GM18520 (cell line): ENCODE measurements around the gene RNASE7.

Experiments used
- ATAC-seq: cut with Tn5 transposase; IDR thresholded peaks from one replicate; pipeline ENCODE4 v1.9.1; 2021; ENCODE audit not compliant: unreplicated experiment

The RNASE7 gene

GRCh38 chr14:21042918-21043317 lies 756 bp downstream of the RNASE7 start:
- no peak for ATAC-seq

- no peak for ATAC-seq
Measured at GRCh38 chr14:21043387-21043973, 1.3 kb downstream of the RNASE7 start.

- no peak for ATAC-seq
Measured at GRCh38 chr14:21043974-21044618, 1.9 kb downstream of the RNASE7 start.

DNA sequence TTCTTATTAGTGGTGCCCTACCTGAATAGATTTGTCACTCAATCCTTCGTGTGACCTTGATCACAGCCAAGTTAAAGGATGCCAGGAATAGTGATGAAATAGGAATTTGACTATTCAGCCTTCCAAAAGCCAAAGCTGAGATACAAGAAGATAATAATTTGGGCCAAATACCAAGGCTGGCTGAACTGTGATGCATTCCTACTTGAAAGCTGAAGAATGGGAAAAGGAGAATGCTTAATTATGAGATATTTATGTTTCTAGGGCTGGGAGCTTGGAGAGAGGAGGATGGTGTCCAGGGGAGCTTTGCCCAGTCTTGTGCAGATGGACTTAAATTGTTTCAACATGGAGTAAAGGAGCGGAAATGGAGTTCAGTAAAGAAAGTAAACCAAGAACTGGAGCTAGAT lies 5.2 kb downstream of the RNASE7 start:
- ATAC-seq, result no peak

DNA sequence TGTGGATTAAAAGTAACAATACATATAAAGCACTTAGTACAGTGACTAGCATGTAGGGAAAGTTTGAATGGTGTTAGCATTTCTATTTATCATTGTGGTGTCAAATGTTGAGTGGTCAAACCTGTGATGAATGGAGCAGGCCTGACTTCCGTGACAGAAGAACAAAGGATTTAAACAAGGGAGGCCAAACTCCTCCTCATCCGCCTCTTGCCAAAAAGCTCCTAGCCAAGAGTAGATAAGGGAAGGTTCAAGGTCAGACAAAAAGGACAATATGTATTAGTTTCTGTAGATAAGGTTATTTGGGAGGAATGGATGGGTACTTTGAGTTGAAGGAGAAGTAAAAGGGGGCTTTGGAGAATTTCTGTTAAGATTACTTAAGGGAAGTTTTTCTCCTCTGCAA lies 6.5 kb downstream of the RNASE7 start:
- ATAC-seq, result no peak

GRCh38 chr14:21049271-21049673 lies 7.1 kb downstream of the RNASE7 start:
- ATAC-seq, result no peak

GRCh38 chr14:21050597-21050996 lies 8.4 kb downstream of the RNASE7 start:
- no peak for ATAC-seq

GRCh38 chr14:21053184-21054122 lies 11.3 kb downstream of the RNASE7 start:
- no peak for ATAC-seq

- no peak for ATAC-seq
Measured at GRCh38 chr14:21054123-21054767, 12.1 kb downstream of the RNASE7 start.

- ATAC-seq, result no peak
Measured at GRCh38 chr14:21054768-21055145, 12.6 kb downstream of the RNASE7 start.

DNA sequence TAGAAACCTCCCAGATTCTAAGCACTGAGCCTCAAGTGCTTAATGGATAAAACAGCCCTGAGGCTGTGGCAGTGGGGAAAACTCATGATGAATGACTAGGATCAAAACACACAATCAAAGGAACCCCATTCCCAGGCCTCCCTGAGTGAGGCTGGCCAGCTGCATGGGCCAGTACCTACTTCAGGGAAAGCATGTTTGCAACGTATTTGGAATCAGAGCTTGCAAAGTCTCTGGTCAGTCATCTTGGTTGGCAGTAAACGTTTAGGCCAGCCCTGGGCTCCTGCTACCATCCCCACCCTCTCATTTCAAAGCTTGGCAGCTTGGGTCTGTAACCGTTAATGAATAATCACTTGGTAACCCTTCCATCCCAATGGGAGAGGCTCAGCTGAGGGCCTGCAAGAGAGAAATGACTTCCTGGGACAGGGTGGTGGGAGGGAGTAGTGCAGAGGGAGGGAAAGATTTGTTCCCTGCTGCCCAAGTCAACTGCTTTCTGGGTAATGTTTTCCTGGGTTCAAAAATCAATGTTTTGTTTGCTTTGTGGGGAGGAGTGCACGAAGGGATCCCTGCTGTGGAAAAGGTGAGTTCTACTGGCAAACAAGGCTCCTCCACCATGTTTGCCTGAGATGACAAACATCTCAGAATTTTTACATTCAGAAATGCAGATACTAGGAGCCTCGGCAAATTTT lies 13.4 kb downstream of the RNASE7 start:
- no peak for ATAC-seq

DNA sequence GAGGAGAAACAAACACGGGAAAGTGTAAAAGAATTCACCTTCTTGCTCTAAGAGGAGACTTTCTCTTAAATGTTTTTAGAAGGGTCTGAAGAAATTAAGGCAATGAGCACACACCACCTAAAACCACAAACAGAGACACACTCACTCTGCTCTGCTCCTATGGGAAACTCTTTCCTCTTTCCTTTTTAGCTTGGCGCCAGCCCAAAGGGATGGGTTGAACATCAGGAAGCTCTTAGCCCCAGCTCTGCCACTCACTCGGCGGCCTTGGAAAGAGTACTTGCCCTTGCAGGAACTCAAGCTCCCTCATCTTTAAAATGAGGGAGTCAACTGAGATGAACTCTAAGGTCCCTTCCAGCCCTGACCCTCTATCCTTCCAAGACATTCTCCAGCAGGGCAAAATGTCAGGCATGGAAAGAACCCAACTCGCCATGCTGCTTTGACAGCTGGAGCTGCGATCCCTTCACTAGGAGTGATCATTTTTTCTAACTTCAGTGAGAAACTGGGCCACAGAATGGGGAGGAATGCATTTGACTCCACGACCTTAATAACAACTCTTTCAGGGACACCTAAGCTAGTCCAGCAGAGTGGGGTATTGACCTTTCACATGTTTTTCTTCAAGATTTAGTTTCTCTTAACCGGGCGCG lies 14.5 kb downstream of the RNASE7 start:
- no peak for ATAC-seq

GRCh38 chr14:21057803-21058675 lies 15.9 kb downstream of the RNASE7 start, which contains the start of gene RNASE8:
TSS of gene RNASE8 (plus strand) at chr14:21057822. CDS start at chr14:21057893, 71 bp downstream.
- no peak for ATAC-seq

GRCh38 chr14:21058903-21059302 lies 16.7 kb downstream of the RNASE7 start:
- ATAC-seq, result no peak

DNA sequence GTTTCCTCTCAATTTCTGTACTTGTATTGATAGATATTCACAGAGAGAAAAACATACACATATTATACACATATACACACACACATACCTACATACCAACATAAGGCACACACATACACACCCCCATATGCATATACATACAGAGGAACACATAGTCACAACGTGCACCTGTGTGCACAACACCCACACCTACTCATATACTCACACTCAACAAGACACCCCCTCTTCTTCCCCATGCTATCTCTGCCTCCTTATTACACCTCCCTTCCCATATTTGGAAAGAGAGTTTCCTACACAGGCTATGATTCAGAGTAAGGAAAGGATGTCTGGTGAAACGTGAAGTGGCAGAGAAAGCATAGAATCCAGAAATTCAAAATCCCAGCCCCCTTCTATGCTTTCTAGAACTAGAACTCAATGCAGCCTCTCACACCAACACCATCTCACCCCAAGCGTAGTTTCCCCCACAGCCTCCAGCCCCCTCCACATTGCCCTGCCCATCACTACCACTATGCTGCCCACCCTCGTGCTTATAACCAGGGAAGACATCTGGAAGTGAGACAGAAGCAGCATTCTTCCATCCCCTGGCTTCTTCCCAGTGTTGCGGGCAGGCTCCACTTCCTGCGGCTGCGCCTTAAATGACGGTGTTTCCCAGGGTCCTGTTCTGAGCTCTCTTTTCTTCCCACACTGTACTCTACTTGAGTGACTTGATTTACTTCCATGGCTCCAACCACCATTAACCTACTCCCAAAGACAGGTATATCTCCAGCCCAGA lies 17.9 kb downstream of the RNASE7 start:
- ATAC-seq, result no peak

DNA sequence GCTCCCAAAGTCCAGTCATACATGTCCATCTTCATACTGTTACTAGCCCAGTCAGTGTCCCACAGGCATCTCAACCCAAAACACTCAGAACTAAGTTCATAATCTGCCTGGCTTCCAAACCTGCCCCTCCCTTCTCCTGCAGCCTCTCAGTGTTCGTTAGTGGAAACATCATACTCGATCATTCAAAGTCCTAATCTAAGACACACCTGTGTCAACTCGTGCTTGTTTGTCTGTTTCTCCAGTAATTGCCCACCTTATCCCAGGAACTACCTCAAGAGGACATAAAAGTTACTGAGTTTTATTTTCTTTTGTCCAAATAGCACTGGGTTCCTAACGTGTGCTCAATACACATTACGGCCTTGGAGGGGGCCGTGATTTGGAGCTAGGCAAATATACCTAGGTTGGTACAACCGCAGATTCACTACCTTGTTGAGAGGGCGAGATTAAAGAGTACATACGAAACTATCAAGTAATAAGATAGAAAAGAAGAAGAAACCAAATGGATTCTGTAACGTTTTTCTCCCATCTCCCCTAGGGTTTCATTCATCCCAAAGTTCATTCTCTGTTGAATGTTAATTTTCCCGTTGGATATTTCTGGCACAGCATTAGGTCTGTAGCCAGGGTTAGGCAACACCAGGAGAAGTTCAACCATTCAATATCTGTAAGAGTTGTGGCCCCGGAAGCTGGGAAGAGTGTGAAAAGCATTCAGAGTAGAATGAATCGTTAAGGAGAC lies 18.6 kb downstream of the RNASE7 start:
- ATAC-seq, result no peak

GRCh38 chr14:21061347-21061668 lies 19.1 kb downstream of the RNASE7 start:
- ATAC-seq, result no peak

- no peak for ATAC-seq
Measured at GRCh38 chr14:21063479-21063878, 21.3 kb downstream of the RNASE7 start.
